HG02571 (cell line): Measurements from ENCODE around the gene QRFP.
"Not testable (repeated sequence)": the region's sequence is repeated elsewhere in the genome, so short reads cannot be mapped to it uniquely, and the experiment has no call there.

ENCODE experiments used
- ATAC-seq: cut with Tn5 transposase; IDR thresholded peaks from one replicate; pipeline ENCODE4 v1.9.1; 2021; ENCODE audit warnings: mild to moderate bottlenecking, moderate library complexity; ENCODE audit not compliant: unreplicated experiment

The QRFP gene

DNA sequence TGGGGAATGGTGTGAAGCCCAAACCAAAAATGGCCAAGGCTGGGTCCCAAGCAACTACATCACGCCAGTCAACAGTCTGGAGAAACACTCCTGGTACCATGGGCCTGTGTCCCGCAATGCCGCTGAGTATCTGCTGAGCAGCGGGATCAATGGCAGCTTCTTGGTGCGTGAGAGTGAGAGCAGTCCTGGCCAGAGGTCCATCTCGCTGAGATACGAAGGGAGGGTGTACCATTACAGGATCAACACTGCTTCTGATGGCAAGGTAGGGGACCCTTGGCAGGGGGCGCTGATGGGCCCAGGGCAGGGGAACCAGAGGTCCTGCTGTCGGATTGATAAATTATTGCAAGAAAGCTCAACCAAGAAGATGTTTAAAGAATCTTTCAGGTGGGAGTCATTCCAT is 41.8 kb downstream of the QRFP start:
- ATAC-seq, result no peak

DNA sequence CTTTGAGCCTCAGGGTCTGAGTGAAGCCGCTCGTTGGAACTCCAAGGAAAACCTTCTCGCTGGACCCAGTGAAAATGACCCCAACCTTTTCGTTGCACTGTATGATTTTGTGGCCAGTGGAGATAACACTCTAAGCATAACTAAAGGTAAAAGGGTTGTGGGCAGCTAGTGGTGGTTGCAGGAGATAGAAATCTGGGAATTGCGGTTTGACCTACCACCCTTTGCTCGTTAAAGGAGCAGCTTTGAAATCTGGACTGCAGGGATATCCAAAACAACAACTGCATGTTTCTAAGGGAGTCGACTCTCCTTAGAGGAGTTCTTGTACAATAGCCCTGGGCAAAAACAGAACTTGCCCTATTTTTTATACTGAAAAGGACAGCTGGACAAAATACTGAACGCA is 42.5 kb downstream of the QRFP start:
- ATAC-seq, result no peak

DNA sequence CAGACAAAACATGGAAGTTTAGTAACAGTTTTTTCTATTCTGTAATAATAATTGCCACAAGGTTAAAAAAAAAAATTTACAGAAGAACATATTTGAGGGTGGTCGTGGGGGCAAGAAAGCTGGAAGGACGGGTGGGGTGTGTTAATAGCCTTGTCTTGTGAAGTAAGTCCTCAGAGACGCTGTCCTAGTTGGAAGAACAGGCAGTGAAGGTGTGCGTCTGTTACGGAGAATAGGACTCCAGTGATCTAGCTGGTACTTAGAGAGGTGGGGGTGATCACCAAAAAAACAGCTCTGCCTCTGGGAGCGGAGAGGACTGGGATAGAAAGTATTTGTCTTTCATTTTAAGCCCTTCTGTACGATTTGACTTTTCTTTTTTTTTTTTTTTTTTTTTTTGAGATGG is 43.8 kb downstream of the QRFP start:
- no peak for ATAC-seq

DNA sequence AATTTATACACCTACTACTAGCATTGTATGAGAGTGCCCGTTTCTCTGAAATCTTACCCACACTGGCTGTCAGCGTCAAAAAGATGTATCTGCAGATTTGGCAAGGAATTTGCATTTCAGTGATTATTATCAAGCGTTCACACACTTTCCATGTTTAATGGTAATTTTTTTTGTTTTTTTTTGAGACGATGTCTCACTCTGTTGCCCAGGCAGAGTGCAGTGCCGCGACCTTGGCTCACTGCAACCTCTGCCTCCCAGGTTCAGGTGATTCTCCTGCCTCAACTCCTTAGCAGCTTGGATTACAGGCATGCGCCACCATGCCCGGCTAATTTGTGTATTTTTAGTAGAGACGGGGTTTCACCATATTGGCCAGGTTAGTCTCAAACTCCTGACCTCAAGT is 47.3 kb downstream of the QRFP start:
- no peak for ATAC-seq

DNA sequence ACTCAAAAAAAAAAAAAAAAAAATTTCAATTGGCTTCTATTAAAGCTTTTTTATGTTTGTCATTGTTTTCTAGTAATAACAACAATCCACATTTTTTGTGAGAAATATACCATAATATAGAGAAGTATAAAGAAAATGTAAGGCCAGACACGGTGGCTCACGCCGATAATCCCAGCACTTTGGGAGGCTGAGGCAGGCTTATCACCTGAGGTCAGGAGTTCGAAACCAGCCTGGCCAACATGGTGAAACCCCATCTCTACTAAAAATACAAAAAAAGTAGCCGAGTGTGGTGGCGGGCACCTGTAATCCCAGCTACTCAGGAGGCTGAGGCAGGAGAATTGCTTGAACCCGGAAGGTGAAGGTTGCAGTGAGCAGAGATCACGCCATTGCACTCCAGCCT is 48.1 kb downstream of the QRFP start:
- not testable (repeated sequence) for ATAC-seq

DNA sequence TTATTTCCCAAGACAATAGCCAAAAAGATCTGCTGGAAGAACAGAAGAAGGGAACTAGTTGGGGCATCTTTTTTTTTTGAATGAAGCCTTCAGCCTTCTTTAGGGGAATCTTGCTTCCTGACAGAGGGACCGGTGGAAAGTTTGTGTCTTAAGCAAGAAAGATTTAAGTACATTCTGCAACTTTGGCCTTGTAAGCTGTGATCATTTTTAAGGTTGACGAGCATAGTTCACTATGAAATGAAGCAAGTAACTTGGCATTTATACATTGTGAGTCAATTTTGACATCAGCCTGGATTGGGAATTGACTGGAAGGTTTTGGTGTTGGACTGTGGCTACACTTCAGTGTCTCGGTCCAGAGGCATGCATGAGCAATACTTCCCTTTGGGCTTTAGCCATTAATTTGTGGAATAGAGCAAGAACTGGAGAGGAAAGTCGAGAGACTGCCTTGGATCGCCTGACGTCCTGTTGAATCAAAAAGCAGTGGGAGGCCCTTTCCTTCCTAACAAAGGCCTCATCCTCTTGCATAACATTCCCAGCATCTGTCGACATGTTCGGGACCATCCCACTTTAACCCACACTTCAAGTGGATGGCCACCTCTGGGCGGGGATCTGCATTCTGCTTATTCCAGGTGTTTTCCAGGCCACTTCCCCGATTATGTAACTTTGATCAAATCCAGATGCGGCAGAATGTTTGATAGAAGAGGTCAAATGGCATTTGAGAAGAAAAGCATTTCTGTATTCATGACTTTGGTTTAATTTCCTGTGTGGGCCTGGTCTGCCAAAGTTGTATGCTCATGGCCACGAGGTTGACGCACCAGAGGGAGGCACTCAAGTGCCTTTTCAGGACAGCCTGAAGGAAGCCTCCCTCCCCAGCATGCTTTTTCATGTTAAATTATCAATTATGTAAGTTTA is 49.0 kb downstream of the QRFP start:
- no peak for ATAC-seq

DNA sequence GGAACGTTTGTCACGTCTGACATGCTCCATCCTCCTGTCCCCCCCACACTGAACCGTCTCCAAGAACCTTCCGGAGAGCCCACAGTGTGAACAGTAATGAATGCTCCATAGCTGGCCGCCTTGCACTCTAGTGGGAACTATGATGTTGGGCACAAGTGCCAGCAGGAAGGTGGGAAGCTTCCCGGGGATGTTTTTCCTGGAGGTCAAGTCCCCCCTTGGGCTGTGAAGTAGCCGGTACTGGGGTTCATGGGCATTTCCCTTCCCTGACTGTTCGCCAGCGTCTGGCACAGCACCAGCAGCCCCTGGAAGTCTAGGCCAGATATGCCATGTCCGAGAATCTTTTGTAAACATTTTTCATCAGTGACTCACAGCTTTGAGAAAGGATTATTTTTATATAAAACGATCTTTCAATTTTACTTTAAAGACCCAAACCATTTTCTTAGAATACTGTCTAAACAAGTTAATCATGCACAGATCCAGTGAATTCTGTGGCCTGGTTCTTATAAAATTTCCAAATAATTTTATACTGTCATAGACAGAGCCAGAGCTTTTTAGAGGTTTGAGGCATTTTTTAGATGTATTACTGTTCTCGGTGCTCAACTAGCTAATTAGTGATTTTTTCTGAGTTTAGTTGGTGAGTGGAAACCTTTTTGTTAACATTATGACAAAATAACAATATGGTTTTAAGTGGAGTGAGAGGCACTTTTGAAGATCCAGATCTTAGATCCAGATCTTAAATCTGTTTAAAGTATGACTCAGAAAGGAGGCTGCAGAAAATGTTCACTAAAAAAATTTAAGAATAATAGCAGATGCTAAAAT is 49.9 kb downstream of the QRFP start:
- no peak for ATAC-seq

DNA sequence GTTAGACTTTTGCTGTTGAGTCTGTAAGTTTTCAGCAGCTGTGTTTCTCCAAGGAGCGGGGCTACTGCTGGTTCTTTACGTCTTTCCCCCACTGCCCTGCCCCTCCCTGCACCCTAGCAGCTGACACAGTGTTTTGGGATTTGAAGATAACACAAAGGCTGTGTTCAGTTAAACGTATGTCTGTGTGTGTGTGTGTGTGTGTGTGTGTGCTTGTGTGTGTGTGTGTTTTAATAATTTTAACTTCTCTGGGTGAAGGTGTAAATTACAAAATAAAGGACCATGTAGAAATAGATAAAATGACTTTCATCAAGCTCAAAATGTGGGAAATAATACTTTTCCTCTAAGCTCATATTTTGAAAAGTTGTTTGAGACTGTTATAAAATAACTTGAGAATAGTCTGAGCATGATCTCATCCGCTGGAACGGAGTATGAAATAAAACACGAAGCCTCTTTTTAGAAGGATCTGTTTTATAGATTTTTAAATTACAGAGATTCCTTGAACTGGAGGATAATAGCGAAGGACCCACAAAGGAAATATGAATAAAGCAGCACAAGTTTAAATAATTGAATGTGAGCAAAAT is 50.6 kb downstream of the QRFP start:
- ATAC-seq, result no peak

DNA sequence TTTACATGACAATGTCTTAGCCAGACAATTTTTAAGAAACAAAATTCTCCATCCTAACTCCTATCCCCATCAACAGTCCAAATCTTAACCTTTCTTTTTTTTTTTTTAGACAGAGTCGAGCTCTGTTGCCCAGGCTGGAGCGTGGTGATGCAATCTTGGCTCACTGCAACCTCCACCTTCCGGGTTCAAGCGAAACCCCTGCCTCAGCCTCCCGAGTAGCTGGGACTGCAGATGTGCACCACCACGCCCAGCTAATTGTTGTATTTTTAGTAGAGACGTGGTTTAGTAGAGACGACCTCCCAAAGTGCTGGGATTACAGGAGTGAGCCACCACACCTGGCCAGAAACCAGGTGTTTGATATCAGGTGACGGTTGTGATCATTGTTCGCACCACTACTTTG is 51.4 kb downstream of the QRFP start:
- no peak for ATAC-seq

DNA sequence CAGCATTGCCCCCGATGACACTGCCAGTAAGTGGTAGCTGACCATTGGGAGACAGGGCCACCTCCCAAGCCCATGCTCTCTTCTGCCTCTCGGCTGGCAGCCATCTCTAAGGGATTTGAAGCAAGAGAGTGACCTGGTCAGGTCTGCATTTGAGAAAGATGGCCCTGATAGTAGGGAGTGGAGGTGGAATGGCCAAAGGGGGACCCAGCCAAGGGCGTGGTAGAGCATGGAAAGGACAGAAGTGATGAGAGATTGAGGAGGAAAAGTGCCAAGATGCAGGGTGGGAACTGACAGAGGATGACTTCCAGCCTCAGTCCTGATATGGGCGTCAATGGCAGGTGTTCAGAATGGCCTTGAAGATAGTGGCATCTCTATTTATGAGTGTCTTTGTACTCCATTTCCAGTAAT is 52.6 kb downstream of the QRFP start:
- no peak for ATAC-seq

DNA sequence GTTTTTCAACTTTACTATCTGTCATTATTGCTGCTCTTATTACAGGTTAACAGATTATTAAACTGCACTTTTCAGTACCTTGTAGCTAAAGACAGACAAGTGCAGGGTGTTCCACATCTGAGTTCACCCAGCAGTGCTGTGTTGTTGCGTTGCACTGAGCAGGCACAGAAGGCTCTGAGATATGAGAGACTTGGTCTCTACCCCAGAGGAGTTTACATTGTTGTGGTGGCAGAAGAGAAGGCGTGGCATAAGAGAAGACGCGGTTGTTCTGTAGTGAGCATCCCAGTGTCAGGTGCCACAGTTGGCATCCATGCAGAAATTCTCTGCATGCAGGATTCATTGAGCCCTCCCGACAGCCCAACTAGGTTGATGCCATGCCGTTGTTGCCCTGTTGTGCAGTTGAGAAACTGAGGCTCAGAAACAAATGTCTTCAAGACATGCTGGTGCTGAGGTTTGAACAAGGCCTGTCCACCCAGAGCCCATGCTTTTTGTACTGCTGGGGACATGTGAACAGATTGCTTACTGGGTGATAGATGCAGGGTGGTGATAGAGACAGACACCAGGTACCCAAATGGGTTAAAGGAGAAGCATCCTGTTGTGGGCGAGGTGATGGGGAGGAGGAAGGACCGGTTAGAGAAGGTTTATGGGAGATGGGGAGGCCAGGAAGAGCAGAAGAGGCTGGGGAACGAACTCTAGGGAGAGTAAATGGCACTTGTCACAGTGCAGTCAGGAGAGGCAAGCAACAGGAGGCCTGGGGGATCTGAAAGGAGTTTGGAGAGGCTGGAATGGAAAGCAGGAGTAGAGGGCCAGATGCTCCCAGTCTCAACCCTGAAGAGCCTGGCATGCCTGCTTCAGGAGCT is 53.3 kb downstream of the QRFP start:
- ATAC-seq, result no peak
